A549 (cell line): ENCODE data around the gene PAN3. TPM values are rescaled to one million over a fixed set of nuclear protein-coding genes. Genes with fewer than 3 reads are reported as not detected.

Experiments
- ATAC-seq, 2 experiments: fragments of 200-7000 bp in 1 of 2; fragments of >200 bp in 1 of 2; cut with Nextera tagmentation in 1 of 2; cut with Tn5 transposase in 1 of 2; 3 replicates each; pipeline versions ENCODE4 v1.8.0 to v1.9.1; 2018 to 2020; ENCODE audit warnings: mild to moderate bottlenecking in 1 of 2, moderate library complexity in 1 of 2
- CTCF ChIA-PET: fragments of 300-600 bp; sonication (Branson Sonifier 250); formaldehyde crosslinking; extraction: SDS; loops from one replicate; lab custom pipeline; 2021; ENCODE audit warnings: antibody characterized with exemption, inconsistent platforms; lab: Yijun Ruan, JAX
- POLR2A ChIA-PET: fragments of 350-600 bp; formaldehyde crosslinking; extraction: SDS; loops from one replicate; lab custom pipeline; 2021; ENCODE audit warnings: antibody characterized with exemption, inconsistent platforms; lab: Yijun Ruan, JAX
- DNase-seq, 2 experiments: peaks; one replicate each; pipeline versions ENCODE4 v3.0.0 to v3.0.0-alpha.2; 2011 to 2016; ENCODE audit warnings: low read depth in 1 of 2, low spot score in 1 of 2
- FAIRE-seq: peaks from 2 replicates; lab custom pipeline; 2011; peaks lifted over from hg19 to GRCh38; lab: Jason Lieb, UNC
- H3K27ac ChIP-seq, 2 experiments: fragments of >200 bp; sonication (Bioruptor Twin); formaldehyde crosslinking; 3 replicates each; pipeline ENCODE4 v1.5.1; 2016 to 2017
- H3K4me1 ChIP-seq: fragments of >200 bp; sonication (Bioruptor Twin); formaldehyde crosslinking; 3 replicates; pipeline ENCODE4 v1.6.1; 2016
- H3K4me2 ChIP-seq: fragments of >200 bp; sonication (Bioruptor Twin); formaldehyde crosslinking; 3 replicates; pipeline ENCODE4 v1.6.1; 2016
- H3K4me3 ChIP-seq: fragments of >200 bp; sonication (Bioruptor Twin); formaldehyde crosslinking; 3 replicates; pipeline ENCODE4 v1.5.1; 2016
- H3K9me3 ChIP-seq: fragments of >200 bp; sonication (Bioruptor Twin); formaldehyde crosslinking; 3 replicates; pipeline ENCODE4 v1.6.1; 2016
- CEBPB ChIP-seq, 2 experiments: fragments of >200 bp in 1 of 2; sonication (Bioruptor Twin) in 1 of 2; formaldehyde crosslinking in 1 of 2; IDR thresholded peaks; 2 replicates each; pipeline ENCODE4 v1.6.1; 2012 to 2016
- CHD2 ChIP-seq: fragments of 150-350 bp; IDR thresholded peaks from 2 replicates; pipeline ENCODE4 v1.6.1; 2014; ENCODE audit warnings: low read length; ENCODE audit not compliant: partially characterized antibody
- CHD4 ChIP-seq: fragments of 200-600 bp; sonication (generic); IDR thresholded peaks from 2 replicates; pipeline ENCODE4 v1.6.1; 2016; ENCODE audit warnings: antibody characterized with exemption, mild to moderate bottlenecking, borderline replicate concordance
- EHF ChIP-seq: fragments of 250-450 bp; sonication (Bioruptor Pico); IDR thresholded peaks from 2 replicates; pipeline ENCODE4 v1.5.0; 2020; ENCODE audit warnings: mild to moderate bottlenecking
- EP300 ChIP-seq, 2 experiments: fragments of >200 bp; sonication (Bioruptor Twin); formaldehyde crosslinking; IDR thresholded peaks; 2 replicates in 1 of 2; 3 replicates in 1 of 2; pipeline ENCODE4 v1.6.1; 2016 to 2017
- ESRRA ChIP-seq: fragments of 150-350 bp; IDR thresholded peaks from 2 replicates; pipeline ENCODE4 v1.6.1; 2014; ENCODE audit warnings: mild to moderate bottlenecking, low read length, borderline replicate concordance
- FOSB ChIP-seq: fragments of 250-450 bp; sonication (Bioruptor Pico); IDR thresholded peaks from 2 replicates; pipeline ENCODE4 v1.5.0; 2020; ENCODE audit warnings: mild to moderate bottlenecking, moderate library complexity
- GATA3 ChIP-seq: IDR thresholded peaks from 2 replicates; pipeline ENCODE4 v1.6.1; 2012; ENCODE audit warnings: borderline replicate concordance
- HDAC2 ChIP-seq: fragments of 200-600 bp; sonication (generic); IDR thresholded peaks from 2 replicates; pipeline ENCODE4 v1.6.1; 2016
- HOXA7 ChIP-seq: fragments of 250-450 bp; sonication (Bioruptor Pico); IDR thresholded peaks from 2 replicates; pipeline ENCODE4 v1.5.0; 2020; ENCODE audit warnings: mild to moderate bottlenecking, moderate library complexity
- HOXB5 ChIP-seq: fragments of 250-450 bp; sonication (Bioruptor Pico); IDR thresholded peaks from 2 replicates; pipeline ENCODE4 v1.5.0; 2020; ENCODE audit warnings: mild to moderate bottlenecking, moderate library complexity
- JUNB ChIP-seq: fragments of >200 bp; sonication (Bioruptor Twin); formaldehyde crosslinking; IDR thresholded peaks from 2 replicates; pipeline ENCODE4 v1.6.1; 2016
- MAFK ChIP-seq: fragments of 450-650 bp; IDR thresholded peaks from 2 replicates; pipeline ENCODE4 v1.6.1; 2014; ENCODE audit not compliant: partially characterized antibody
- MAZ ChIP-seq: fragments of 150-350 bp; IDR thresholded peaks from 2 replicates; pipeline ENCODE4 v1.6.1; 2014; ENCODE audit warnings: antibody characterized with exemption, low read depth, low read length, borderline replicate concordance
- NR3C1 ChIP-seq: fragments of >200 bp; sonication (Bioruptor Twin); formaldehyde crosslinking; IDR thresholded peaks from 3 replicates; pipeline ENCODE4 v1.6.1; 2017
- POLR2AphosphoS2 ChIP-seq: conservative IDR thresholded peaks from 2 replicates; pipeline ENCODE4 v1.6.1; 2012; ENCODE audit warnings: low read length, improper control_type of control experiment, inconsistent platforms
- SMC3 ChIP-seq: fragments of >200 bp; sonication (Bioruptor Twin); formaldehyde crosslinking; IDR thresholded peaks from 3 replicates; pipeline ENCODE4 v1.6.1; 2018; ENCODE audit warnings: inconsistent platforms
- TP53 ChIP-seq: fragments of 250-450 bp; sonication (Bioruptor Pico); IDR thresholded peaks from 2 replicates; pipeline ENCODE4 v1.5.0; 2021; ENCODE audit warnings: mild to moderate bottlenecking, moderate library complexity
- ZFP36 ChIP-seq: fragments of 450-650 bp; IDR thresholded peaks from 2 replicates; pipeline ENCODE4 v1.6.1; 2014; ENCODE audit warnings: borderline replicate concordance; ENCODE audit not compliant: partially characterized antibody
- ZNF302 ChIP-seq: fragments of 250-450 bp; sonication (Bioruptor Pico); IDR thresholded peaks from 2 replicates; pipeline ENCODE4 v1.9.0; 2021; ENCODE audit warnings: inconsistent platforms, mild to moderate bottlenecking, moderate library complexity
- ZSCAN20 ChIP-seq: fragments of 250-450 bp; sonication (Bioruptor Pico); IDR thresholded peaks from 2 replicates; pipeline ENCODE4 v1.8.0; 2022; ENCODE audit warnings: mild to moderate bottlenecking, moderate library complexity
- WGBS: methylation state at CpG from one replicate; pipeline ENCODE4 v1.1.6; 2017; ENCODE audit errors: missing lambda C conversion rate; 5-methylcytosine and 5-hydroxymethylcytosine counted together
- polyA plus RNA-seq, 4 experiments: library from polyadenylated mRNA; depleted of rRNA in 3 of 4; stranded (reverse); fragments of >200 nt; fragmentation: RNase III in 1 of 4; extraction: RNeasy Plus Mini Kit Qiagen cat#74134 plus additional on column Dnase treatment in 1 of 4; gene quantifications; 2 replicates in 3 of 4; 3 replicates in 1 of 4; pipeline ENCODE4 v1.2.3, GENCODE V29; 2011 to 2017
- TF ChIP-seq, protein P1 (sequence below): IDR thresholded peaks from 2 replicates; pipeline ENCODE4 v1.6.1; 2012
- TF ChIP-seq, protein P2 (sequence below): fragments of >200 bp; sonication (Bioruptor Twin); formaldehyde crosslinking; IDR thresholded peaks from 2 replicates; pipeline ENCODE4 v1.6.1; 2016
- TF ChIP-seq, protein P3 (sequence below): fragments of 250-450 bp; sonication (Bioruptor Pico); IDR thresholded peaks from 2 replicates; pipeline ENCODE4 v1.5.0; 2020; ENCODE audit warnings: low read depth, mild to moderate bottlenecking, moderate library complexity

Gene PAN3
- polyA plus RNA-seq, 2 of the 4 experiments (the other 2 are of a cell fraction) = 6.2 to 13.9 TPM

DNA sequence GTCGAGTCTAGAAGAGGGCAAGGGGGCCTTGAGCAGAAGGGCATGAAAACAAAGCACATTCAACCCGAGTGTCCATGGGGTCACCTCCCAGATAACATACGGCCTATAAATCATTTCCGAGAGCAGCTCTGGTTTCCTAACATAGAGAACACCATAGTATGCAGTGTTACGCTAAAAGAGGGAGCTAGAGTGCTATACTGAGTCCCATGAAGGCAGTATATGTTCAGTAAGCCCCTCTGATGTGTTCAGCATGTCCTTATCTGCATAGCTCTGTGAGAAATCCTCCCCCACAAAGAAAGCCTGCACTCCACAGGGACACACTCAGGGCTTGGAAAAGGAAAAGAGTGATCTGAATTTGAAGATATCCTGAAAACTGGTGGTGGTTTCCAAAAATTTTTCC, 181.2 kb downstream of the PAN3 start:
- FAIRE-seq = no peak
- CTCF ChIA-PET = no interaction called here
- Histone ChIP-seq H3K4me1 (no peaks in the 10 kb centered on the region), H3K4me2 (no peak overlapping the region), H3K4me3 (no peak overlapping the region)
- no peak for DNase-seq
- TF ChIP-seq, protein P1, sequence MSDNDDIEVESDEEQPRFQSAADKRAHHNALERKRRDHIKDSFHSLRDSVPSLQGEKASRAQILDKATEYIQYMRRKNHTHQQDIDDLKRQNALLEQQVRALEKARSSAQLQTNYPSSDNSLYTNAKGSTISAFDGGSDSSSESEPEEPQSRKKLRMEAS = no peak
- TF ChIP-seq JUNB = no peak
- no peak for TF ChIP-seq MAFK
- no peak for TF ChIP-seq ZSCAN20 (CRISPR knock-in tag)
- TF ChIP-seq, protein P2, sequence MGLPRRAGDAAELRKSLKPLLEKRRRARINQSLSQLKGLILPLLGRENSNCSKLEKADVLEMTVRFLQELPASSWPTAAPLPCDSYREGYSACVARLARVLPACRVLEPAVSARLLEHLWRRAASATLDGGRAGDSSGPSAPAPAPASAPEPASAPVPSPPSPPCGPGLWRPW = no peak
- no peak for TF ChIP-seq MAZ
- TF ChIP-seq CEBPB (IDR thresholded peaks at IDR 0.05) = no peak
- TF ChIP-seq CHD2 = no peak
- TF ChIP-seq ESRRA = no peak
- TF ChIP-seq EHF (CRISPR knock-in tag) = no peak
- no peak for TF ChIP-seq NR3C1
- TF ChIP-seq POLR2AphosphoS2 = no peak
- TF ChIP-seq HOXB5 (CRISPR knock-in tag) = no peak
- no peak for TF ChIP-seq ZFP36
- TF ChIP-seq FOSB (CRISPR knock-in tag) = no peak
- TF ChIP-seq, protein P3, sequence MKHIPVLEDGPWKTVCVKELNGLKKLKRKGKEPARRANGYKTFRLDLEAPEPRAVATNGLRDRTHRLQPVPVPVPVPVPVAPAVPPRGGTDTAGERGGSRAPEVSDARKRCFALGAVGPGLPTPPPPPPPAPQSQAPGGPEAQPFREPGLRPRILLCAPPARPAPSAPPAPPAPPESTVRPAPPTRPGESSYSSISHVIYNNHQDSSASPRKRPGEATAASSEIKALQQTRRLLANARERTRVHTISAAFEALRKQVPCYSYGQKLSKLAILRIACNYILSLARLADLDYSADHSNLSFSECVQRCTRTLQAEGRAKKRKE = no peak
- TF ChIP-seq HDAC2 = no peak
- no peak for TF ChIP-seq CHD4
- no peak for TF ChIP-seq EP300 (IDR thresholded peaks at IDR 0.05)
- TF ChIP-seq, all 56 proteins: peak for 0
- Histone ChIP-seq H3K27ac (no peak overlapping the region), H3K9me3 (no peaks in the 10 kb centered on the region)
- POLR2A ChIA-PET = no interaction called here
- ATAC-seq = no peak
- WGBS = 54% methylated on average over 5 of the region's 5 CpGs

DNA sequence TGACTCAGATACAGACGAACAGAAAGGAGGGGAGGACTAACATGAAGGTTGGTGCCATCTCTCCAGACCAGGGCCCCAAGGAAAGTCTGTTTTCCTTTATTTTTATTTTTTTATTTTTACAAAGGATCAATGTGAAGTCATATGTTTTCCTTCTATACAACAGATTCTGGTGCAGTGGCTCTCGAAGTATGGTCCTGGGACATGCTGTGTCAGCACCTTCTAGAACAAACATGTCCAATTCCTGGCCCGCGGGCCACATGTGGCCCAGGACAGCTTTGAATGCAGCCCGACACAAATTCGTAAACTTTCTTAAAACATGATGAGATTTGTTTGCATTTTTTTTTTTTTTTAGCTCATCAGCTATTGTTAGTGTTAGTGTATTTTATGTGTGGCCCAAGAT, 181.9 kb downstream of the PAN3 start:
- POLR2A ChIA-PET = no interaction called here
- H3K27ac ChIP-seq = no peak overlapping the region
- WGBS = 74% methylated on average over 6 of the region's 6 CpGs
- TF ChIP-seq MAFK (peak; percentile 12), HOXB5 (CRISPR knock-in tag) (no peak)
- no peaks in the 10 kb centered on the region for H3K9me3 ChIP-seq
- no peak for ATAC-seq
- no peak overlapping the region for H3K4me3 ChIP-seq
- CTCF ChIA-PET = no interaction called here
- DNase-seq = no peak
- no peaks in the 10 kb centered on the region for H3K4me1 ChIP-seq
- no peak overlapping the region for H3K4me2 ChIP-seq
- FAIRE-seq = no peak

DNA sequence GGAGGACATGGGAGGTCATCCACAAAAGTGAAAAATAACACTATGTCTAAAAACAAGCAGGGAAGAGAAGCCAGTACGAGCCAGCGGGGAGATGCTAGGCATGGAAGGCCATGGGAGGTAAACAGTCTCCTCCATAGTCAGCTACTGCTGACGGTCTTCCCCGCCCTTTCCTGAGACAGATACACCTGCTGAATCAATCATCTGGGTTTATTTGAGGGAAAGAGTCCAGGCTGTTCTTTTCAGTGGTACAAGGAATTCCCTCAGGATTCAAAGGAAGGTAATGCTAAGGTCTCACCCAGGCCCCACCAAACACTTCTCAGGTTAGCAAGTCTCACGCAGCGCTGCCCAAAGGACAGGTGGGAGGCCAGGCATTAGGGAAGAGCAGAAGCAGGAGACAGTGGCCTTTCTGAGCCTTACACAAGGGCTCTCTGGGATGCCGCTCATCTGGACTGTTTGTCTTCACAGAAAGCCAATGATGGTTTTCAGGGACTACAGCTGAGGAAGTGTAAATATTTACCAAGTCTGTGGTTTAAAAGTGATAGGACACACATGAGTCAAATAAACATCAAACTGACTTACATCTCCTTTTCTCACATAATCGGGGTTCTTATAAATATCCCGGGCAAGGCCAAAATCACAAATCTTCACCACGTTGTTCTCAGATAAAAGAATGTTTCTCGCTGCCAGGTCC, 182.7 kb downstream of the PAN3 start:
- Histone ChIP-seq H3K4me3 (no peak overlapping the region), H3K4me1 (no peaks in the 10 kb centered on the region), H3K9me3 (no peaks in the 10 kb centered on the region), H3K27ac (no peak overlapping the region), H3K4me2 (no peak overlapping the region)
- no peak for FAIRE-seq
- TF ChIP-seq HOXA7 (CRISPR knock-in tag) (no peak), TP53 (CRISPR knock-in tag) (no peak), MAFK (no peak), SMC3 (no peak), ZNF302 (CRISPR knock-in tag) (no peak), GATA3 (no peak)
- CTCF ChIA-PET = interaction anchor here (0.6 kb wide), 1 partner anchor 8 kb away, joined by 3 read pairs; no protein-coding TSS in a partner anchor
- 72% methylated on average over 11 of the region's 11 CpGs for WGBS
- POLR2A ChIA-PET = no interaction called here
- ATAC-seq = no peak
- DNase-seq = no peak
